ENCODE measurements around the gene BTN2A1. TPM values are rescaled to one million over a fixed set of nuclear protein-coding genes. Genes with fewer than 3 reads are reported as not detected.

The BTN2A1 gene
- total RNA-seq, 1 experiment from 2014 or later = 22.9 TPM

GRCh38 chr6:26468829-26469228 is 11.1 kb downstream of the BTN2A1 start:
- DNase-seq (ENCODE audit: low read depth) = no peak

DNA sequence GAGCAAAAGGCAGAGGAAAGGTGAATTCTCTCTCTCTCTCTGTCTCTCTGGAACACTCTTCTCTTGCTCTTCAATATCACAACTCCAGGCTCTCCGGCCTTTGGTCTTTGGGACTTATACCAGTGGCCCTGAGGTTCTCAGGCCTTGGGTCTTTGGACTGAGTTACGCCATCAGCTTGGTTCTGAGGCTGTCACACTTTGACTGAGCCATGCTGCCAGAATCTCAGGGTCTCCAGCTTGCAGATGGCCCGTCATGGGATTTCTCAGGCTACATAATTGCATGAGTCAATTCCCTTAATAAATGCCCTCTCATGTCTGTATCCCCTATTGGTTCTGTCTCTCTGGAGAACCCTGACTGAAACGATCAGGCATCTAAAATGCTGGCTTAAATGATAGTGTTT is 12.9 kb downstream of the BTN2A1 start:
- DNase-seq (ENCODE audit: low read depth) = no peak

- DNase-seq (ENCODE audit: low read depth) = no peak
Observed at GRCh38 chr6:26471970-26472369, 14.2 kb downstream of the BTN2A1 start.

- no peak for DNase-seq (ENCODE audit: low read depth)
Observed at GRCh38 chr6:26472549-26473290, 15.0 kb downstream of the BTN2A1 start.

DNA sequence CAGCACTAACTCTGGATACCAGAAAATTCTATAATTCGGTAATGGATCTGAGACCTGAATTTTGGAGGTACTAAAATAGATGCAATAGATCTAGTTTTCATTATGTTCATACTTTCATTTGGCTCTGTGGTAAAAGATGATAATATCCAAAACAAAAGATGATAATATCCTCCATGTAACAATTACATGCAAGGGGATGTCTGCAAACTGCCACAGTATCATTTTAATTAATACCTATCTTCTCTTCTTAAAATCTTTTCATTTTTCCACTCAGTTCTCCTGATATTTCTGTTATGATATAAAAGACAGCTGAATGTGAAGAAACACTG is 15.6 kb downstream of the BTN2A1 start:
- DNase-seq (ENCODE audit: low read depth) = no peak

- peak; percentile 95 for DNase-seq (ENCODE audit: low read depth)
Observed at GRCh38 chr6:26473758-26474438, 16.1 kb downstream of the BTN2A1 start.

- DNase-seq (ENCODE audit: low read depth) = no peak
Observed at GRCh38 chr6:26474439-26474881, 16.7 kb downstream of the BTN2A1 start.

DNA sequence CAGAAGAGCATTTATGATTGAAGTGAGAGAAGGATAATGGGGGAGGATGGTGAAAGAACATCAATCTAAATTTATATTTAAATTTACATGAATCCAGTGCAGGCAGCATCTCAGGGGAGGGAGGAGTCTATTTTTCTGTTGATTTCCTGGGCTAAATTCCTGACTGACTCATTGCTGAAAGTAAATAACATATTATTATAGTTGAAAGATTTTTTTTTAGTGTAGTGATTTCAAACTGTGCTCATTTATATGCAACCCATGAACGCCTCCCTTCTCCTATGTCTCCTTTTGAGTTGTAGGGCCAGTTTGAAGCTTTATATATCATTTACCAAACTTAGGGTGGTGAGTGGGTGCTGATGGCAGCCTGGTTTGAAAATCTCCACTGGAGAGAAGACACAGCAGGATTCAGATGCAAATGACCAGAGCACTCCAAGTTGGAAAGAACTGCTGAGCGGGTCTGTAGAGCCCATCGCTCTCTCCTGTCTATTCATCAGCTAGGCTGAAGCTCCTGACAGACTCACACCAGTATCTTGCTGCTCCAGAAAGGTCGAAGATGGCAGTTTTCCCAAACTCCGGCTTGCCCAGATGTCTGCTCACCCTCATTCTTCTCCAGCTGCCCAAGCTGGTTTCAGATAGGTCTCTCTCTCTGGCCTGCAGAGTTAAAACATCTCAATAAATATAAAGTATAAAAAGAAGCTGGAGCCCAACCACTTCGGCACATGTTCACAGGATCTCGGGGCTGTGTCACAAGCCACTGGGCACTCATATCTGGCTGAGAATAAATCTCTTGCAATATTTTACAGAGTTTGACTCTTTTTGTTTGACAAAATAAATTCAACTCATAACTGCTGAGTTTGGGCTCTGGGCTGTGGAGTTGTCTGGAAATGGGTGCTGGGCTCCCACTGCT is 18.3 kb downstream of the BTN2A1 start:
- peak; percentile 34 for DNase-seq (ENCODE audit: low read depth)

GRCh38 chr6:26476896-26477295 is 19.1 kb downstream of the BTN2A1 start:
- no peak for DNase-seq (ENCODE audit: low read depth)

DNA sequence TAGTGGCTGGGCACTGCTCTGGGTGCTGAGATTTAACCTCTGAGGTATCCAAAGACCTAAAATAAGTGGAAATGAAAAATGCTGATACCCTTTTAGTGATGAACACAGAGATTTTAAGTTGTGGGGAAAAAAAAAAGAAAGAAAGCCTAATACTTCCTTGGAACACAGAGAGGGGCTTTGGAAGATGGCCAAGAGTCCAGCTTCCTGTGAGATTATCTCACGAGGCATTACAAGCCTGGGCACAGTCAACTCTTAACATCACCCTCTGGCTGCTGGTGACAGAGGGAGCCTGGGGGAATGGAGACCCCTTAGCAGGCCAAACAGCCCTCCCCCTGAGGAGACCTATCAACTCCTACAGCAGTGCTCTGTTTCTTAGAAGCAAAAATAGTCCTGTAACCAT is 19.7 kb downstream of the BTN2A1 start:
- no peak for DNase-seq (ENCODE audit: low read depth)

GRCh38 chr6:26478100-26478984 is 20.6 kb downstream of the BTN2A1 start:
- no peak for DNase-seq (ENCODE audit: low read depth)

DNA sequence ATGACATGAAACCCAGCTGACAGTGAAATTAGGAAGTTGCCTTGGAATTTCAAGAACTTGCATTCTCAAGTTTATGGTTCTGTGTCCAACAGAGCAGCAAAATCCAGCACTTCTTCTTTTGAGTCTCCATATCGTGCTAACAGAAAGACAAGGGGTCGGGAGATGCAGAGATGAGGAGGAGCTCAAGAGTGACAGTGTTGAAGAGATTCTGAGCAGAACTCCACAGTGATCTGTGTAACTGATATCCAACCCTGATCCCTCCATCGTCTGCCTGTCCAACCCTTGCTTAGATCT is 21.2 kb downstream of the BTN2A1 start:
- DNase-seq (ENCODE audit: low read depth) = no peak

DNA sequence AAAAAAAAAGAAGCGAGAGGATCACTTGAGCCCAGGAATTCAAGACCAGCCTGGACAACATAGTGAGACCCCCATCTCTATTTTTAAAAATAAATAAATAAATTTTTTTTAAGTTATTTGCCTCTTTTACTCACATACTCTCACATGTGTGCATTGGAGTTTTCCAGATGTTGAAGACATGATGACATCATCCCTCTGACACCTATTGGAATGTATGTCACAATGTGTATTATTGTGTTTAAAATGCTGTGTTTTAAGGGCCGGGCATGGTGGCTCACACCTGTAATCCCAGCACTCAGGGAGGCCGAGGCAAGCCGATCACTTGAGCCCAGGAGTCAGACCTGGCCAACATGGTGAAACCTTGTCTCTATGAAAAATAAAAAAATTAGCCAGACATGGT is 24.6 kb downstream of the BTN2A1 start:
- no peak for DNase-seq (ENCODE audit: low read depth)

DNA sequence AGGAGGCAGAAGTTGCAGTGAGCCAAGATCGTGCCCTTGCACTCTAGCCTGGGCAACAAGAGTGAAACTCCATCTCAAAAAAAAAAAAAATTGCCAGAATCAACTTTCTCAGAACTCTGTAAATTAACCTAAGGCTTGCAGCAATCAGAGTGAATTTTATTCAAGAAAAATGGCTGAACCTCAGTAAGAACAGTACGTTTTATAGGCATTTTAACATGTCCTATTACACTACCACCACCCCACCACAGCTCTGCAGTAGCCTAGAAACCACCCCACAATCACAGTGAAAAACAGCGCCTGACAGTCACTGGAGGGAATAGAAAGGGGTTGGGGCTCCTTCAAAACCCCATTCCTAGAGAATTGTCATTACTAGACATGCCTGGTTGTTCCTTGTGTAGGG is 26.0 kb downstream of the BTN2A1 start:
- no peak for DNase-seq (ENCODE audit: low read depth)

GRCh38 chr6:26484161-26484560 is 26.4 kb downstream of the BTN2A1 start:
- no peak for DNase-seq (ENCODE audit: low read depth)

GRCh38 chr6:26485112-26485780 is 27.5 kb downstream of the BTN2A1 start:
- DNase-seq (ENCODE audit: low read depth) = no peak

- DNase-seq (ENCODE audit: low read depth) = no peak
Observed at GRCh38 chr6:26486358-26486757, 28.6 kb downstream of the BTN2A1 start.

- no peak for DNase-seq (ENCODE audit: low read depth)
Observed at GRCh38 chr6:26487466-26487865, 29.7 kb downstream of the BTN2A1 start.

DNA sequence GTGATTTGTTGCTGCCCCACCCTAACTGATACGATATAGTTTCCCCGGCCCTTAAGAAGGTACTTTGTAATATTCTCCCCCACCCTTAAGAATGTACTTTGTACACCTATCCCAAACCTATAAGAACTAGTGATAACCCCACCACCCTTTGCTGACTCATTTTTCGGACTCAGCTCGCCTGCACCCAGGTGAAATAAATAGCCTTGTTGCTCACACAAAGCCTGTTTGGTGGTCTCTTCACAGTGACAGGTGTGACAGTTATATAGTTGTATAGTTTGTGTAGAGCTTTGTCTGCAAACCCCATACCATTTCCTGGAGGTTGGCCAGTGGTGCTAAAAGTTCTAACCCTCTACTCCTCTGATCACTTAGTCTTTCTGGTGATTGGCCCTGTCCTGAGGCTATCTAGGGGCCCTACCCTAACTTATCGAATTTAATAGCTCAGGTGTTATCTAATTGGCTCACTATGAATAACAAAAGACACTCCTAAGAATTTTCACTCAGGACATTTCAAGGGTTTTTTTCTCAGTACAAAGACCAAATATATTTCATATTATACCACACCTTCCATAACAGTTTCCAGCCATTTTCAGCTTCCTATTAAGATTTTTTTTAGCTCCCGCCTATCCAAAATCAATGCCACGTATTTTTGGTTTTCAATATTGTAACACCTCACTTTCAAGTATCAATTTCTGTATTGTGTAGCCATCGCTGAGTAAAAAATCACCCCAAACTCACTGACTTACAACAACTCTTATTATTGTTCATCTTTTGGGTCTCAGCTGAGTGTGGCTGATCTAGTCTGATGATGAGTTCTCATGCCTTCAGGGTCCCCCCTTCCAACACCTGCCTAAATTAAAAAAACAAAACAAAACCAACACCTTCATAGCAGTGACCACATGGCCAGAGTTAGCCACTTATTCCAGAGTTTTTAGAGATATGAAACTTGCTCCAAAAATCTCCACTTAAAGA is 32.5 kb downstream of the BTN2A1 start:
- DNase-seq (ENCODE audit: low read depth) = no peak

DNA sequence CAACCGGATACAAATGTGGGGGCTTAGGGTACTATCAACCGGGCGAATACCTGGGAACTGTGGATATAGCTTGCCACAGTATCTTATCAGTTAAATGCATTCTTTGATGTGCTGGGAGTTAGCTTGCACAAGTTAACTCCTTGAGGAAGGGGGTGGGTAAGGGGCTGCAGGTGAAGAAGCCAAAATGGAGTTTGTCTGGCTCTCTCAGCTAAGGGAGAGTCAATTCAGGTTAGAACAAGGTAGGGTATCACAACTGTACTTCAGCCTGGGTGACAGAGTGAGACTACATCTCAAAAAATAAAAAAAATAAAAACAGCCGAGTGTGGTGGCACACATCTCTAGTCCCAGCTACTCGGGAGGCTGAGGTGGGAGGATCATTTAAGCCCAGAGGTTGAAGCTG is 33.8 kb downstream of the BTN2A1 start:
- no peak for DNase-seq (ENCODE audit: low read depth)

Measured in LHCN-M2 (cell line).